Esophagus muscularis mucosa (tissue), 4 donors: ENCODE results near the gene AFTPH. TPM values are rescaled to one million over a fixed set of nuclear protein-coding genes. Genes with fewer than 3 reads are reported as not detected.

Experiments used
- DNase-seq: peaks from one replicate; pipeline ENCODE4 v3.0.0-alpha.2; 2017; ENCODE audit errors: extremely low spot score
- H3K27ac ChIP-seq, 4 donors: fragments of 200-600 bp; sonication (generic); replicated peaks in 1 of 4; 1 replicate in 3 of 4; 2 replicates in 1 of 4; pipeline ENCODE4 v1.5.1; 2016 to 2019; ENCODE audit warnings: mild to moderate bottlenecking in 1 of 4
- H3K27me3 ChIP-seq, 4 donors: fragments of 200-600 bp; sonication (generic); one replicate each; pipeline versions ENCODE4 v1.5.1 to v1.6.0; 2016 to 2019
- H3K36me3 ChIP-seq, 4 donors: fragments of 200-600 bp; sonication (generic); one replicate each; pipeline ENCODE4 v1.5.1; 2016 to 2019
- H3K4me1 ChIP-seq, 4 donors: fragments of 200-600 bp; sonication (generic); one replicate each; pipeline ENCODE4 v1.5.1; 2016 to 2019
- H3K4me3 ChIP-seq, 4 donors: fragments of 200-600 bp; sonication (generic); 1 replicate in 2 of 4; 2 replicates in 2 of 4; pipeline ENCODE4 v1.5.1; 2016 to 2019; ENCODE audit warnings: mild to moderate bottlenecking in 4 of 4, moderate library complexity in 1 of 4
- H3K9me3 ChIP-seq, 4 donors: fragments of 200-600 bp; sonication (generic); 1 replicate in 3 of 4; 2 replicates in 1 of 4; pipeline ENCODE4 v1.5.1; 2016 to 2019
- EP300 ChIP-seq: sonication (generic); formaldehyde crosslinking; IDR thresholded peaks from one replicate; pipeline ENCODE4 v1.6.1; 2017; ENCODE audit warnings: antibody characterized with exemption
- POLR2A ChIP-seq: fragments of 450-650 bp; IDR thresholded peaks from one replicate; pipeline ENCODE4 v1.6.1; 2017; ENCODE audit warnings: antibody characterized with exemption, moderate library complexity, mild to moderate bottlenecking, low read depth
- POLR2AphosphoS5 ChIP-seq, 2 donors: sonication (generic); formaldehyde crosslinking; IDR thresholded peaks; one replicate each; pipeline ENCODE4 v1.6.1; 2017; ENCODE audit warnings: antibody characterized with exemption in 2 of 2
- WGBS: methylation state at CpG from one replicate; pipeline ENCODE4 v1.1.5; 2018; 5-methylcytosine and 5-hydroxymethylcytosine counted together
- intact Hi-C: fragments of 100-400 bp; cut with DNase I; formaldehyde crosslinking; loops from one replicate; pipeline ENCODE4 v1.15.1; 2023
- total RNA-seq, 4 donors: library from RNA; depleted of rRNA; stranded (reverse); fragments of >200 nt; gene quantifications; one replicate each; pipeline versions ENCODE4 v1.1.0 to v1.2.1, GENCODE V29; 2016
- TF ChIP-seq, protein P1 (sequence below), 3 experiments: fragments of 200-600 bp in 2 of 3; fragments of 450-650 bp in 1 of 3; sonication (generic) in 2 of 3; IDR thresholded peaks; one replicate each; pipeline ENCODE4 v1.5.1; 2017 to 2019; ENCODE audit warnings: antibody characterized with exemption in 3 of 3, mild to moderate bottlenecking in 2 of 3, moderate library complexity in 1 of 3

The AFTPH gene
- total RNA-seq, 4 donors from 2014 or later: 27.5 to 36.1 (median 35.7) TPM

DNA sequence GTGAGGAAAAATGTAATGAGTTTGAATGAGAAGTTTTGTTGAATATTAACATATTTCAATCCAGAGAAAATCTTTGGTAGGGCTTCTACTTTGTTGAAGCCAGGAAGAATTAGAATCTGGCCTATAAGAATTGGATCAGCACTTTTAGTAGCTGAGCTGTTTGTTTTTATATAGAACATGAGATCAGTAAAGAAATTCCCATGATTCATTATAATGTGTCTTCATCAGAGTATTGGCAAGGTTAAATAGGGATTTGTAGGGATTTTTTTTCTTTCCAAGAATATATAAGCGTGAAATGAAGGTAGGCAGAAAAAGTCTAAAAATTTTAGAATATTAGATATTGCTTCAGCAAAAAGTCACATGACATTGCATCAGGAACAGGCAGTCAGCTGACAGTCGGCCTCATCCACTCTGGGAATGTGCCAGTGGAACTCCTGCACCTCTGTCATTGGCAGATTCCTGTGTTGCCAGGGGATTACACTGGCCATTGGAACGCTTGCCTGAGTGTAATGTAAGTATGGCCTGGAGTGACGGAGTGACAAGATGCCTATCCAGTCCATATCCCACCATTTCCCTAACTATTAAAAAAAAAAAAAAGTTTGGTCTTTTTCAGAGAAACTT lies 69.0 kb downstream of the AFTPH start:
- no peak overlapping the region for H3K27ac ChIP-seq
- no peak for DNase-seq
- H3K4me3 ChIP-seq: no peak overlapping the region

DNA sequence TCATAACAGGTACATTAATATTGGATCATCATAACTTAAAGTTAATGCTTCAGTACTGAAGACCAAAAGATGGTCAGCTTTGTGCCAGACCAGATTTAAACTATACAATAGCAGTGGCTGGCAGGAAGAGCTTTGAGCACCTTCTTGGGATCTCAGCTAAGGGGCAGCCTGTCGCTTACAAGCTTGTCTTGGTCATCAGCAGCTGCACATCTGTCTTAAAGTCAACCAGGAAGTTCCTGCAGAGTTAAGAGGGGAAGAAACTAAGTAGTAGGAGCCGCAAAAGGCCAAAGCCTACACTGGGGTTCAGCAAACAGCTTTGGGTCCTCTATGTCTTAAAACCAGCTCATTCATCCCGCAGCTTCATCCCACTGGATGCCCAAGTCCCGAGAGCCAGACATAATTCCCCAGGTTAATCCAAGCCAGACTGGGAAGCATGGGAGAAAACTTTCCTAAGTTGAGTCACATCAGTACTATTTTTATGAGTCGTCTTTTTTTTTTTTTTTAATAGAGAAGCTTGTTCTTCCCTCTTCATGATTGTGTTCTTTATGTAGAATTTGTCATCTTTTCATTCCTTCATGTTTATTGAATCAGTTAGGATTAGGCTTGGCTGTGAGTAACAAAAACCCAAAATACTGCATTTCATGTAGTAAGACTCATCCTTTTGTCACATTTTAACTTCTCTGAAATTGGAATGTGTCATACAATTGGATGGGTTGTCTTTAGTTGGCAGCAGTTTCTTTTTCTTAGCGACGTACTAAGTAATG lies 70.3 kb downstream of the AFTPH start:
- Histone ChIP-seq H3K9me3 (no peaks in the 10 kb centered on the region), H3K36me3 (peaks cover 21 to 42% (median 27%) of the 10 kb centered on the region in 4 donors), H3K27me3 (no peaks in the 10 kb centered on the region), H3K4me3 (no peak overlapping the region), H3K4me1 (peaks cover 0 to 4% (median under 1%) of the 10 kb centered on the region in 4 donors), H3K27ac (no peak overlapping the region)
- intact Hi-C loops: no loop called here
- no peak for DNase-seq
- TF ChIP-seq POLR2AphosphoS5 (IDR thresholded peaks at IDR 0.05) (no peak), POLR2A (no peak), EP300 (no peak)
- TF ChIP-seq, protein P1, sequence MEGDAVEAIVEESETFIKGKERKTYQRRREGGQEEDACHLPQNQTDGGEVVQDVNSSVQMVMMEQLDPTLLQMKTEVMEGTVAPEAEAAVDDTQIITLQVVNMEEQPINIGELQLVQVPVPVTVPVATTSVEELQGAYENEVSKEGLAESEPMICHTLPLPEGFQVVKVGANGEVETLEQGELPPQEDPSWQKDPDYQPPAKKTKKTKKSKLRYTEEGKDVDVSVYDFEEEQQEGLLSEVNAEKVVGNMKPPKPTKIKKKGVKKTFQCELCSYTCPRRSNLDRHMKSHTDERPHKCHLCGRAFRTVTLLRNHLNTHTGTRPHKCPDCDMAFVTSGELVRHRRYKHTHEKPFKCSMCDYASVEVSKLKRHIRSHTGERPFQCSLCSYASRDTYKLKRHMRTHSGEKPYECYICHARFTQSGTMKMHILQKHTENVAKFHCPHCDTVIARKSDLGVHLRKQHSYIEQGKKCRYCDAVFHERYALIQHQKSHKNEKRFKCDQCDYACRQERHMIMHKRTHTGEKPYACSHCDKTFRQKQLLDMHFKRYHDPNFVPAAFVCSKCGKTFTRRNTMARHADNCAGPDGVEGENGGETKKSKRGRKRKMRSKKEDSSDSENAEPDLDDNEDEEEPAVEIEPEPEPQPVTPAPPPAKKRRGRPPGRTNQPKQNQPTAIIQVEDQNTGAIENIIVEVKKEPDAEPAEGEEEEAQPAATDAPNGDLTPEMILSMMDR (IDR thresholded peaks at IDR 0.05): no peak
- WGBS: 69% methylated on average over 7 of the region's 7 CpGs

More for the DNA sequence above, 69.0 kb downstream of the AFTPH start:
- Histone ChIP-seq H3K27me3 (no peaks in the 10 kb centered on the region), H3K4me1 (no peaks in the 10 kb centered on the region), H3K36me3 (peaks cover 21 to 53% (median 31%) of the 10 kb centered on the region in 4 donors), H3K9me3 (no peaks in the 10 kb centered on the region)
- 74% methylated on average over 4 of the region's 4 CpGs for WGBS
- intact Hi-C loops: no loop called here
- TF ChIP-seq, protein P1 (IDR thresholded peaks at IDR 0.05): no peak
- TF ChIP-seq POLR2AphosphoS5 (IDR thresholded peaks at IDR 0.05) (no peak), POLR2A (no peak), EP300 (no peak)

DNA sequence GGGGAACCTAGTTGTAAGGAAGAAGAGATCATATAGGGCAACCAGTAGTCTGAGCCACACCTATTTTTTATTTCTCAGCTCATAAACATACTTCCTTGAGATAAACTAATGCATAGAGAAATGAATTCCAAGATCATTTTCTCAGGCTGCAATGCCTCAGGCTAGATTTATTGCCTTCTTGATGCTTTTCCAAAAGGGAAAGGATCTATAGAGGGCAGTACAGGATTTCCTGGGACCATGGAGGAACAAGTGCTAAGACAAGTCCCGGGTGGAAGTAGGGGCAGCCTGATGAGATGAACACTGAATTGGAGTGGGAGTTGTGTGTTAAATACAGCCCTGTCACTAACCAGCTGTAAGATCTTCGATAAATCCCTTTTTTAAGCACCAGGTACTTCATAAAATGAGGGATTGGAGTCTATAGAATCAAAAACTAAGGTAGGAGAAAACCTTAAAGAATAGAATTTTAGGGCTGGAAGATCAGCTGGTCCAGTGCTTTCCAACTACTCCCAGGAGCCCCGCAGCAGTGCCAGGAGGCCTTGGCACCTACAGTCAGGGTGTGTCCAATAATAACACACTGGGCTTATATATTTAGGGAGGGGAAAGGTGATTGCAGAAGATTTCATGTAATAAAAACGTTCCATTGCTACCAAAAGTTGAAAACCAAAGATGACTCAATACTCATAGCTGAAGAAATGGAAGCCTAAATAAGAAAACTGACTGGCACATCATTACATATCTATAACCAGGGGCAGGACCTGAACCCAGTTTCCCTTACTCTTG lies 71.5 kb downstream of the AFTPH start:
- Histone ChIP-seq H3K9me3 (no peaks in the 10 kb centered on the region), H3K4me3 (no peak overlapping the region), H3K27ac (no peak overlapping the region), H3K36me3 (peaks cover 14 to 30% (median 19%) of the 10 kb centered on the region in 4 donors), H3K4me1 (peaks cover 0 to 6% (median 2%) of the 10 kb centered on the region in 4 donors), H3K27me3 (no peaks in the 10 kb centered on the region)
- no peak for TF ChIP-seq POLR2AphosphoS5 (IDR thresholded peaks at IDR 0.05)
- TF ChIP-seq, protein P1 (IDR thresholded peaks at IDR 0.05): peak; percentile 15 to 23 (median 19)
- 57% methylated on average over 4 of the region's 4 CpGs for WGBS
- intact Hi-C loops: no loop called here
- DNase-seq: no peak

DNA sequence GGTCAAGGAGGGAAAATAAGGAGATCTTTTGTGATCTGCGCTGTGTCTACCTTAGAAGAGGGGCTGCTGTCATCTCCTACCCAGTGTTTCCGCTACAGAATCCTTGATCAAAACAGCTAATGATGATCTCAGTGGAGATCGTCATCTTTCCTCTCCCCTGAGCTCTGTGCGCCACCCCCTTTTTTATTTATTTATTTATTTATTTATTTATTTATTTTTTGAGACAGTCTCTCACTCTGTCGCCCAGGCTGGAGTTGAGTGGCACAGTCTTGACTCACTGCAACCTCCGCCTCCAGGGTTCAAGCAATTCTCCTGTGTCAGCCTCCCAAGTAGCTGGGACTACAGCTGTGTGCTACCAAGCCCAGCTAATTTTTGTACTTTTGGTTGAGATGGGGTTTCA lies 74.1 kb downstream of the AFTPH start:
- no peaks in the 10 kb centered on the region for H3K9me3 ChIP-seq
- no peak for DNase-seq
- peaks cover 0 to 4% (median 0%) of the 10 kb centered on the region in 4 donors for H3K36me3 ChIP-seq
- H3K27me3 ChIP-seq: no peaks in the 10 kb centered on the region
- no peak overlapping the region for H3K27ac ChIP-seq
- TF ChIP-seq EP300 (no peak), POLR2AphosphoS5 (IDR thresholded peaks at IDR 0.05) (no peak), POLR2A (no peak)
- TF ChIP-seq, protein P1 (IDR thresholded peaks at IDR 0.05): no peak
- peaks cover 0 to 6% (median 2%) of the 10 kb centered on the region in 4 donors for H3K4me1 ChIP-seq
- intact Hi-C loops: no loop called here
- no peak overlapping the region for H3K4me3 ChIP-seq
- 95% methylated on average over 6 of the region's 6 CpGs for WGBS
